Small intestine (tissue), 7 donors: Measurements from ENCODE around the gene HDAC4. TPM values are rescaled to one million over a fixed set of nuclear protein-coding genes. Genes with fewer than 3 reads are reported as not detected.

Experiments used
- DNase-seq, 2 donors: peaks; one replicate each; pipeline versions ENCODE4 v3.0.0 to v3.0.0-alpha.2; 2013
- FAIRE-seq: peaks from 2 replicates; lab custom pipeline; 2012; peaks lifted over from hg19 to GRCh38; lab: Jason Lieb, UNC
- H3K27ac ChIP-seq, 3 donors: one replicate each; pipeline ENCODE4 v1.5.1; 2013; ENCODE audit warnings: low read length in 2 of 3, mild to moderate bottlenecking in 2 of 3, control low read depth in 1 of 3, inconsistent platforms in 1 of 3, low read depth in 1 of 3, moderate library complexity in 1 of 3
- H3K27me3 ChIP-seq, 3 donors: one replicate each; pipeline ENCODE4 v1.6.1; 2013; ENCODE audit warnings: low read length in 3 of 3, inconsistent platforms in 1 of 3; ENCODE audit not compliant: control insufficient read depth in 3 of 3, insufficient read depth in 3 of 3
- H3K36me3 ChIP-seq, 3 donors: one replicate each; pipeline ENCODE4 v1.6.1; 2013; ENCODE audit warnings: low read length in 3 of 3, inconsistent platforms in 1 of 3, low read depth in 1 of 3, mild to moderate bottlenecking in 1 of 3, moderate library complexity in 1 of 3; ENCODE audit not compliant: control insufficient read depth in 3 of 3, insufficient read depth in 2 of 3
- H3K4me1 ChIP-seq, 3 donors: one replicate each; pipeline ENCODE4 v1.6.1; 2013; ENCODE audit warnings: low read length in 2 of 3, inconsistent platforms in 1 of 3, low read depth in 1 of 3, mild to moderate bottlenecking in 1 of 3, moderate library complexity in 1 of 3; ENCODE audit not compliant: control insufficient read depth in 3 of 3, insufficient read depth in 2 of 3
- H3K4me3 ChIP-seq, 3 donors: one replicate each; pipeline ENCODE4 v1.5.1; 2013; ENCODE audit warnings: low read length in 3 of 3, control low read depth in 1 of 3, inconsistent platforms in 1 of 3, low read depth in 1 of 3, mild to moderate bottlenecking in 1 of 3, moderate library complexity in 1 of 3
- H3K9me3 ChIP-seq, 2 donors: one replicate each; pipeline ENCODE4 v1.6.1; 2013; ENCODE audit warnings: low read depth in 1 of 2, low read length in 1 of 2; ENCODE audit not compliant: control insufficient read depth in 2 of 2, insufficient read depth in 1 of 2
- WGBS, 3 donors: extraction: QIAGEN DNeasy Blood & Tissue Kit; methylation state at CpG; one replicate each; pipeline ENCODE4 v1.1.7; 2013; 5-methylcytosine and 5-hydroxymethylcytosine counted together
- polyA plus RNA-seq, 4 donors: library from polyadenylated mRNA; stranded (reverse) in 3 of 4; unstranded in 1 of 4; fragments of 200-250 nt in 3 of 4; fragments of 120-200 nt in 1 of 4; gene quantifications; one replicate each; pipeline versions ENCODE4 v1.2.1 to v1.2.3, GENCODE V29; 2013
- donor health status: healthy with polysubstance abuse.
- donor health status: control.
- donor health status: control.
- donor health status: Bipolar disorder and iron deficiency.
- donor health status: healthy.

Gene HDAC4
- polyA plus RNA-seq, 4 donors, result 3.1 to 11.3 (median 5.9) TPM

DNA sequence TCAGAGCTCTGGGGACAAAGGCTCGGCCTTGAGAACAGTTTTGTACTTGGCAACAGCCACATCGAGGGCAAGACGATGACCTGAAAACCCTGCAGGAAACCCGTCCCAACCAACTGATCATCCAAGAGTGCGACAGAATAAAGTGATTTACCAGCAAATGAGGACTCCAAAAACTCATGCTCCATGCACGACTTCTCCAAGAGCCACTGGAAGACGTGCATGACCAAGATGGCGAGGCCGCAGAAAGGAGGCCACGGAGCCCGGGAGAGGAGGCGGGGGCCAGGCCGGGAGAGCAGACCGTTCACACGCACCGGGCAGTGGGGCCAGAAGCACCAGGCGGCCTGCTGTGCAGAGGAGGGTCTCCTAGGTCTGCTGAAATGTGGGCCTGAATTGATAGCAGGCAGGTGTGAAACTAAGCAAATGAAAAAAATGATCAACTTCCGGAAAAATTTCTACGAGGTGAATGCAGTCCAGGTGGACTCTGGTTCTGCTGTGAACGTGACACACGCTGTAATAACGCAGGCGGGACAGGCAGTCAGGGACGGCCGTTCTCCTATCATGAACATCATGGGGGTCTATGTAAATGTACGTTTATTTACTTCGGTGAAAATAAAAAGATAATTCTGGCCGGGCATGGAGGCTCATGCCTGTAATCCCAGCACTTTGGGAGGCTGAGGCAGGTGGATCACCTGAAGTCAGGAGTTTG lies 252.2 kb downstream of the HDAC4 start:
- FAIRE-seq (no peak), DNase-seq (no peak)

DNA sequence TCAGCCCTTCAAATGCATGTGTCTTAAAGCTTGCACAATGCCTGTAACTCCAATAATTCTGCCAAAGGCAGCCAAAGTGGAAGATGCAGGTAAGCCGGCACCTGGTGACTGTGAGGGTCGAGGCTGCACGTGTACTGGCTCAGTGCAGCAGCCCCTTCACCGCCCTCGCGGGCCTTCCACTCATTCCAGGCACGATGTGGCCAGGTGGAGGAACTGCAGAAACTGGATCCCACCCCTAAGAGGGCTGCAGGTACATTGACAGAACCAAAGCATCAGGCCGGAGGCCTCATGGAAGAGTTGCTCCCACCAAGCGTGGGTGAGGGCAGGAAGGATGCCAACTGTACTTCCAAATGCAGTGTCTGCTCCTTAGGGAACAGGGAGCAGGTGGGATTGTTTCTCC lies 253.4 kb downstream of the HDAC4 start:
- no peak overlapping the region for H3K27ac ChIP-seq
- no peaks in the 10 kb centered on the region for H3K4me1 ChIP-seq
- DNase-seq, result no peak
- peaks cover 0 to 66% (median 4%) of the 10 kb centered on the region in 3 donors for H3K36me3 ChIP-seq
- H3K9me3 ChIP-seq, result no peaks in the 10 kb centered on the region
- no peak for FAIRE-seq
- no peak overlapping the region for H3K4me3 ChIP-seq
- H3K27me3 ChIP-seq, result no peaks in the 10 kb centered on the region
- 93 to 94% (median 93%) methylated on average over 9 of the region's 9 CpGs for WGBS, 3 donors

More for the DNA sequence above, 252.2 kb downstream of the HDAC4 start:
- 96% methylated on average over 28 of the region's 28 CpGs for WGBS, 3 donors
- H3K36me3 ChIP-seq, result peaks cover 0 to 64% (median 4%) of the 10 kb centered on the region in 3 donors
- H3K4me3 ChIP-seq, result no peak overlapping the region
- no peaks in the 10 kb centered on the region for H3K9me3 ChIP-seq
- no peak overlapping the region for H3K27ac ChIP-seq
- no peaks in the 10 kb centered on the region for H3K4me1 ChIP-seq
- no peaks in the 10 kb centered on the region for H3K27me3 ChIP-seq

DNA sequence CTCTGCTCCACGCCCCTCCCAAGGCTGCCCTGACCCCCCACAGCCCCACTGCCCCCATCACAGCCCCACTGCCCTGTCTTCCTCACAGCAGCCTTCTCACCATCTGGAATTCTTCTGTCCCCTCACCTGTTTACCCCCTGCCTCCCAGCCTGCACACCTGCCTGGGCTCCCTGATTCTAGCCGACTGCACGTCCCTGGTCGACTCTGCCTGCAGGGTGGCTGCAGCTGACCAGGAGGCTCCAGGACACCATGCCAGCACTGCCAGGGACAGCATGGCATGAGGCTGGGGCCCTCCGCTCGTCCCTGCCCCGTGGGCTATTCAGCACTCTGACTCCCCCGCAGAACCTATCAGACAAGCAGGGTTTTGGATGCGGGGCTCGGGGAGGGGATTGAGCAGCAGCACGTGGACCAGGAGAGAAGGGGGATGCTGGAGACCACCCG lies 254.1 kb downstream of the HDAC4 start:
- DNase-seq (no peak), FAIRE-seq (no peak)
- WGBS, 3 donors, result 92 to 94% (median 93%) methylated on average over 12 of the region's 12 CpGs
- no peaks in the 10 kb centered on the region for H3K4me1 ChIP-seq
- no peaks in the 10 kb centered on the region for H3K9me3 ChIP-seq
- no peaks in the 10 kb centered on the region for H3K27me3 ChIP-seq
- H3K36me3 ChIP-seq, result peaks cover 0 to 70% (median 4%) of the 10 kb centered on the region in 3 donors
- no peak overlapping the region for H3K4me3 ChIP-seq
- no peak overlapping the region for H3K27ac ChIP-seq

DNA sequence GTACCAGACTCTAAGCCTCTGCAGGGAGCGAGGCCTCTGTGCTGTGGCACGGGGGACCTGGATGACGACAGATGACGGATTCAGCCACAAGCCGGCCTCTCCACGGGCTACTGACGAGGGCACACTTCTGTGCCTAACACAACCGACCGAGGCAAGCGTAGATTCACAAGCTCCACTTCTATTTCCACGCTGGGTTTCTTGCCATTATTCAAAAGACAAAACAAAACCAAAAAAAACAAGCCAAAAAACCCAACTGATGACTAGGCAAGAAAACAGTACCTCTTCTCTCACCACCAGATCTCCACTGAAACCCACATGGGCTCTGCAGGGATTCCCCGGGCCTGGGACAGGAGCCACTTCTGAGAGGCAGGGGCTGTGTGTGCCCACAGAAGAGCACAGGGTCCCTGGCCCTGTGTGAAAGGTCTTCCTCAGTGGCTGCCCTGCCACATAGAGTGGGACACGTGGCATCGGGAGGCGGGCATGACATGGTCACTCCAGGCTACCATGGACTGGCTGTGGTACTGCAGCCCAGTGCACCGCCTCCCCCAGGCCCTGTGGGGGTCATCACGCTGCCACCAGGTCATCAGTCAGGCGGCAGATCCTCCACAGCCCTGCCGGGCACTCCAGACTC lies 254.7 kb downstream of the HDAC4 start:
- DNase-seq (no peak), FAIRE-seq (no peak)
- 84 to 94% (median 87%) methylated on average over 19 of the region's 19 CpGs for WGBS, 3 donors
- H3K27ac ChIP-seq, result no peak overlapping the region
- no peaks in the 10 kb centered on the region for H3K9me3 ChIP-seq
- H3K4me1 ChIP-seq, result no peaks in the 10 kb centered on the region
- peaks cover 0 to 68% (median 4%) of the 10 kb centered on the region in 3 donors for H3K36me3 ChIP-seq
- H3K4me3 ChIP-seq, result no peak overlapping the region
- H3K27me3 ChIP-seq, result no peaks in the 10 kb centered on the region

DNA sequence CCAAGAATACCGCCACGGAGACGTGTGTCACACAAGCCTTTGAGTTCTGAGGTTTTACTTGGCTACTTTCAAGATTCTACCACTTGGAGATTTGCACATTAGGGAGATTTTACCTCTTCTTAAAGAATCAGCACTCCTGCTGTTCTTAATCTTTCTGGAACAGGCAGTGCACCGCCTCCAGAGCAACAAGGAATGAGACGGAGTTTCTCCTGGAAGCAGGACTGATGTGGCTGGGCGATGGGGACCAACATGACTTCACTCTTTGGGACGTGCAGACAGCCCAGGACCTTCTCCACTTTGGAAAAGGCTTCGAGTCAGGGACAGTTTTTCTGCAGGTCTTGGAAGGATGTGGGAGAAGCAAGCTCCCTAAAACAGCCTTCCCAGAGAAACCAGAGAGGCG lies 255.2 kb downstream of the HDAC4 start:
- H3K4me1 ChIP-seq, result no peaks in the 10 kb centered on the region
- FAIRE-seq, result no peak

GRCh38 chr2:239145106-239145505 lies 255.7 kb downstream of the HDAC4 start:
- FAIRE-seq, result no peak
- DNase-seq, result no peak
- H3K4me1 ChIP-seq, result no peaks in the 10 kb centered on the region
- no peak overlapping the region for H3K27ac ChIP-seq
- no peak overlapping the region for H3K4me3 ChIP-seq
- peaks cover 3 to 78% (median 4%) of the 10 kb centered on the region in 3 donors for H3K36me3 ChIP-seq
- 94 to 98% (median 95%) methylated on average over 15 of the region's 15 CpGs for WGBS, 3 donors
- no peaks in the 10 kb centered on the region for H3K27me3 ChIP-seq
- no peaks in the 10 kb centered on the region for H3K9me3 ChIP-seq

More for the DNA sequence above, 255.2 kb downstream of the HDAC4 start:
- H3K36me3 ChIP-seq, result peaks cover 3 to 73% (median 4%) of the 10 kb centered on the region in 3 donors
- no peaks in the 10 kb centered on the region for H3K9me3 ChIP-seq
- no peak overlapping the region for H3K27ac ChIP-seq
- H3K4me3 ChIP-seq, result no peak overlapping the region
- no peak for DNase-seq
- 87 to 94% (median 93%) methylated on average over 9 of the region's 9 CpGs for WGBS, 3 donors
- no peaks in the 10 kb centered on the region for H3K27me3 ChIP-seq

- Histone ChIP-seq H3K27ac (no peak overlapping the region), H3K27me3 (no peaks in the 10 kb centered on the region), H3K4me3 (no peak overlapping the region), H3K36me3 (peaks cover 3 to 79% (median 4%) of the 10 kb centered on the region in 3 donors), H3K9me3 (no peaks in the 10 kb centered on the region), H3K4me1 (no peaks in the 10 kb centered on the region)
- FAIRE-seq (no peak), DNase-seq (no peak)
- 87 to 94% (median 88%) methylated on average over 5 of the region's 5 CpGs for WGBS, 3 donors
Observed at GRCh38 chr2:239144713-239144999, 256.2 kb downstream of the HDAC4 start.

DNA sequence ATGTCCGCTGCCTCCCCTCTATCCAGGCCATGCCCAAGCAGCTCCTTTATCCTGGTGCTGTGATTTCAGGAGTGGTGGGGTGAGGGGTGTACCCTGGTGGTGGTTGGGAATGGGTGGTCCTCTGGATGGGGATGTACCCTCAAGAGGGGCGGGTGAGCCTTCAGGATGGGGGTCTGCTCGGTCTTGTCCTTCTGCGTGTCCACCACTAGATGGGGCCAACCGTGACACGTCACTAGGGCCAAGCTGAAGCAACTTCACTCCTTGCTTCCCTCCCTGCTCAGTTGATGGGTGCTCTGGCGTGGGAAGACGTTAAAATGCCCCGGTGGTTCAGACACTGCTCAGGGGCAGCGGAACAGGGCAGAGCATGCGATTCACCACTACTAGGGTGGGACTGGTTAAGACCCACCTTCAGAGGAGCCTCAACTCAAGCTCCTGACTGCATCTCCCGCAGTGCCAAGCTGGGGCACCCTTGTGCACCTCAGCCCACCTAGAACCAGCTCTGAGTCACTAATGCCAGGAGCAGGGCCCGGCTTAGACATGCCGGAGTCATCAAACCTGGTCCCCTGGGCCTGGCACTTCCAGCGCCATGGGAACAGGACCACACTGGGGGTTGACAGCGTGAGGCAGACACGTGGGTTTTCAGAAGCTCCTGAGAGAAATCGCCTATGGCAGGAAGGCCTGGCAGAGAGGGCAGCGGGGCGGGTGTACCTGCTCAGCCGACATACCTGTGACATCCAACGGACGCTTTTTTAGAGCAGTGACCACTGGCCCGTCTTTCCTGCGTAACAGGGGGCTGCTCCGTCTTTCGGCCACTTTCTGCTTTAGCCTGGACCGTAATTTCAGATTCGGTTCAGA lies 256.7 kb downstream of the HDAC4 start:
- no peak overlapping the region for H3K27ac ChIP-seq
- no peak overlapping the region for H3K4me3 ChIP-seq
- peak; percentile 24 to 37 for DNase-seq
- no peaks in the 10 kb centered on the region for H3K27me3 ChIP-seq
- no peaks in the 10 kb centered on the region for H3K4me1 ChIP-seq
- H3K36me3 ChIP-seq, result peaks cover 3 to 81% (median 4%) of the 10 kb centered on the region in 3 donors
- no peaks in the 10 kb centered on the region for H3K9me3 ChIP-seq
- 85 to 88% (median 87%) methylated on average over 29 of the region's 29 CpGs for WGBS, 3 donors
- no peak for FAIRE-seq
